SK-N-MC (cell line): ENCODE measurements around the gene TMEM167B.

Source experiments
- EZH2 ChIP-seq: fragments of 200-600 bp; sonication (generic); IDR thresholded peaks from one replicate; pipeline ENCODE4 v1.6.1; 2017; ENCODE audit warnings: antibody characterized with exemption
- FOXP2 ChIP-seq: optimal IDR thresholded peaks from 2 replicates; pipeline ENCODE3; 2011; ENCODE audit warnings: mild to moderate bottlenecking, moderate library complexity; ENCODE audit not compliant: insufficient read depth; ENCODE audit errors: extremely low read length, control extremely low read depth
- POLR2AphosphoS5 ChIP-seq: IDR thresholded peaks from 2 replicates; pipeline ENCODE4 v1.6.1; 2012; ENCODE audit warnings: mild to moderate bottlenecking, low read depth, low read length, borderline replicate concordance

- TF ChIP-seq POLR2AphosphoS5 (no peak), FOXP2 (no peak), EZH2 (no peak)
Observed at GRCh38 chr1:109094377-109094803, 3.8 kb downstream of the TMEM167B start.
